ENCODE data around the gene PATJ.

GRCh38 chr1:61935516-61935915 is 193.2 kb downstream of the PATJ start:
- TF ChIP-seq, protein P1, sequence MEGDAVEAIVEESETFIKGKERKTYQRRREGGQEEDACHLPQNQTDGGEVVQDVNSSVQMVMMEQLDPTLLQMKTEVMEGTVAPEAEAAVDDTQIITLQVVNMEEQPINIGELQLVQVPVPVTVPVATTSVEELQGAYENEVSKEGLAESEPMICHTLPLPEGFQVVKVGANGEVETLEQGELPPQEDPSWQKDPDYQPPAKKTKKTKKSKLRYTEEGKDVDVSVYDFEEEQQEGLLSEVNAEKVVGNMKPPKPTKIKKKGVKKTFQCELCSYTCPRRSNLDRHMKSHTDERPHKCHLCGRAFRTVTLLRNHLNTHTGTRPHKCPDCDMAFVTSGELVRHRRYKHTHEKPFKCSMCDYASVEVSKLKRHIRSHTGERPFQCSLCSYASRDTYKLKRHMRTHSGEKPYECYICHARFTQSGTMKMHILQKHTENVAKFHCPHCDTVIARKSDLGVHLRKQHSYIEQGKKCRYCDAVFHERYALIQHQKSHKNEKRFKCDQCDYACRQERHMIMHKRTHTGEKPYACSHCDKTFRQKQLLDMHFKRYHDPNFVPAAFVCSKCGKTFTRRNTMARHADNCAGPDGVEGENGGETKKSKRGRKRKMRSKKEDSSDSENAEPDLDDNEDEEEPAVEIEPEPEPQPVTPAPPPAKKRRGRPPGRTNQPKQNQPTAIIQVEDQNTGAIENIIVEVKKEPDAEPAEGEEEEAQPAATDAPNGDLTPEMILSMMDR (IDR thresholded peaks at IDR 0.05; ENCODE audit: poor library complexity, severe bottlenecking) = no peak
- TF ChIP-seq EP300 (conservative IDR thresholded peaks at IDR 0.05; ENCODE audit: poor library complexity, severe bottlenecking) = no peak
- no peak for TF ChIP-seq EZH2 (IDR thresholded peaks at IDR 0.05; ENCODE audit: borderline replicate concordance, insufficient read depth, low read length, poor library complexity, severe bottlenecking)
- no peak for TF ChIP-seq RAD21 (conservative IDR thresholded peaks at IDR 0.05)

Measured in neural cell (in vitro differentiated cells).